NAMALWA (cell line): ENCODE data around the gene RANBP1.

ENCODE experiments used
- DNase-seq: peaks from one replicate; pipeline ENCODE4 v3.0.0-alpha.2; 2015; ENCODE audit warnings: low spot score

The RANBP1 gene

GRCh38 chr22:20138417-20138738 is 22.5 kb downstream of the RANBP1 start:
- no peak for DNase-seq

DNA sequence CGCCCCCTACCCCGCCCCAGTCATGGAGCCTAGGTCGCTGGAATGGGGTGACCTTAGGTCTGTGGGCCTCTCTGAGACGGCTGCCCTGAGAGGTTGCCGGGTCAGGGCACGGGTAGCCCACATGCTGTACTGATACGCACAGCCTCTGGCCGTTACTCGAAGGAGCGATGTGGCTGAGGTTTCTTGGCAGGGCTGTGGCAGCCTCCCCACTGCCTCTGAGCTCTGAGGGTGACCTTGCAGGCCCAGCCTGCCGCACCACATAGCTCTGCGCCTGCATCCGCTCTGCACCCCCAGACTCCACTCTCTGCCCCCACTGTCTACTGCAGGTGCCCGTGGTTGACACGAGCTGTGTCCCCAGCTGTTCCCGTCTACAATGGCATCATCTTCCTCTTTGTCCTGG is 23.0 kb downstream of the RANBP1 start:
- no peak for DNase-seq

GRCh38 chr22:20139391-20140106 is 23.6 kb downstream of the RANBP1 start:
- DNase-seq = no peak

GRCh38 chr22:20140107-20140445 is 24.2 kb downstream of the RANBP1 start:
- DNase-seq = no peak

- no peak for DNase-seq
Measured at GRCh38 chr22:20140521-20140964, 24.6 kb downstream of the RANBP1 start.

GRCh38 chr22:20141186-20142077 is 25.5 kb downstream of the RANBP1 start:
- no peak for DNase-seq

- DNase-seq = no peak
Measured at GRCh38 chr22:20142711-20143621, 27.1 kb downstream of the RANBP1 start.

GRCh38 chr22:20143883-20144665 is 28.2 kb downstream of the RANBP1 start:
- DNase-seq = no peak

DNA sequence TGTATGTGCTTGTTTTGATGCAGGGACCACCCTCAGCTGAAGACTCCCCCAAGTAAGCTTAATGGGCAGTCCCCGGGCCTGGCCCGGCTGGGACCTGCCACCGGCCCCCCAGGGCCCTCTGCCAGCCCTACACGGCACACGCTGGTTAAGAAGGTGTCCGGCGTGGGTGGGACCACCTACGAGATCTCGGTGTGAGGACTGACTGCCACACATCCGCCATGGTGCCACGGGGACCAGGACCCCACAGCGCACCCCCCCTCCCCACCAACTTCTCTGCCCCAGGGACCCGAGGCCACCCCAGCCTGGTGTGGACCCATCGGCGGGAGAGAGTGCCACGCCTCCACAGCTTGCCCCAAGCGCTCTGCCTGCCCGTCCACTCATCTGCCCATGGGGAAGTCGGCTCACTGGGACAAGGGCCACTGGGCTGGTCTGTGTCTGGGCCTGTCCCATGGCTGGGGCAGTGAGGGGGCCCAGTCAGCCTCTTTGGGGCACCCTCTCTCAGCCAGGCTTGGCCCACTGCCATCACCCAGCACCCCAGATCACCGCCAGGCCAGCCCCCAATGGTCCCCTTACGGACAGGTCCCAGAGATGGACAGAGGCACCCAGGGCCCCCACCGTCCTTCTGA is 29.4 kb downstream of the RANBP1 start:
- no peak for DNase-seq

DNA sequence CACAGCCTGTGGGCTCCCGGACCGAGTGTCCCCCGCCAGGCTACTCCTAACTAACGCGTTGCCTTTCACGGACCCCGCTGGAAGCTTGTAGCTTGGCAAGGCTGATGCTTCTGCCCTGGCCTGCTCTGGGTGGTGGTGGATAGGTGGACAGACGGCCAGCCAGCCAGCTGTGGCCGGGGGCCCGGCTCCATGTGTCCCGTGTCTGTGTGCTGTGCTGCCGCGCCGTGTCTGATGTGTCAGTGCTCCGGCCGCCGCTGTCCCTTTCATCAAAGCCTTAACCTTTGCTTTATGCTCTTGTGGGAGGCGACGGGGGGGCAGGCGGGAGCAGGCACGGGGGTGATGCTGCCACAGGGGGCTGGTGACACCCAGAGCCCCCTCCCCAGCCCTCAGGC is 29.9 kb downstream of the RANBP1 start:
- DNase-seq = no peak

GRCh38 chr22:20146777-20147176 is 30.9 kb downstream of the RANBP1 start:
- DNase-seq = no peak

DNA sequence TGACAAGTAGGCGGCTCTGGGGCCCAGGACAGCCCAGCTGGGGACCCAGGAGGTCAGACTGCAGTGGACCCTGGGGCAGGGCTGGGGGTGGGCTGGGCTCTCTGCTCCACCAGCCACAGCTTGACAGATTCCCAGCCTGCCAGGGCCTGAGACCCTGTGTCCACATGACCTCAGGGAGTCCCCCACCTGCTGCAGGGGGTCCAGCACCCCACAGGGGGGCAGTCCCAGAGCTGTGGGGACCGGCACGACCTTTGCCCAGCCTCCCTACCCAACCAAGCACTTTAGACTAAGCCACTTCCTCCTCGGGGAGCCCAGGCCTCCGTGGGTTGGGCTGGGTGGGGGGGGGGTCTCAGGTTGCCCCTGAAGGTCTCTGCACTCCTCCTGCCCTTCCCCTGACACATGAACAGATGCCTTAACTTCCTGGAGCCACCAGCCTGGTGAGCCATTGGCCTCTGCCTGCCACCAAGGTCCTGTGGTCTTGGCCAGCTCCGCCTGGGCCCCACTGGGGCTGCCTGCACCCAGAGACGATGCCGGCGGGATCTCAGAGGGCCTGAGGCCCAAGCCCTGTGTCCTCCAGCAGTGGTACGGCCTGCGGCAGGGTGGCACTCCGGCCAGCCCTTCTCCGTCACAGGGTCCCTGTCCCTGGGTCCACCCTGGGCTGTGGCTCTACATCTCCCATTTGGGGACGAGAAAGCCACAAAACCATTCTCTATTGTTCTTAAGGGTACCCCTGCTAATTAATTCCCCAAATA is 31.5 kb downstream of the RANBP1 start:
- DNase-seq = no peak

GRCh38 chr22:20148414-20148813 is 32.5 kb downstream of the RANBP1 start:
- DNase-seq = no peak

DNA sequence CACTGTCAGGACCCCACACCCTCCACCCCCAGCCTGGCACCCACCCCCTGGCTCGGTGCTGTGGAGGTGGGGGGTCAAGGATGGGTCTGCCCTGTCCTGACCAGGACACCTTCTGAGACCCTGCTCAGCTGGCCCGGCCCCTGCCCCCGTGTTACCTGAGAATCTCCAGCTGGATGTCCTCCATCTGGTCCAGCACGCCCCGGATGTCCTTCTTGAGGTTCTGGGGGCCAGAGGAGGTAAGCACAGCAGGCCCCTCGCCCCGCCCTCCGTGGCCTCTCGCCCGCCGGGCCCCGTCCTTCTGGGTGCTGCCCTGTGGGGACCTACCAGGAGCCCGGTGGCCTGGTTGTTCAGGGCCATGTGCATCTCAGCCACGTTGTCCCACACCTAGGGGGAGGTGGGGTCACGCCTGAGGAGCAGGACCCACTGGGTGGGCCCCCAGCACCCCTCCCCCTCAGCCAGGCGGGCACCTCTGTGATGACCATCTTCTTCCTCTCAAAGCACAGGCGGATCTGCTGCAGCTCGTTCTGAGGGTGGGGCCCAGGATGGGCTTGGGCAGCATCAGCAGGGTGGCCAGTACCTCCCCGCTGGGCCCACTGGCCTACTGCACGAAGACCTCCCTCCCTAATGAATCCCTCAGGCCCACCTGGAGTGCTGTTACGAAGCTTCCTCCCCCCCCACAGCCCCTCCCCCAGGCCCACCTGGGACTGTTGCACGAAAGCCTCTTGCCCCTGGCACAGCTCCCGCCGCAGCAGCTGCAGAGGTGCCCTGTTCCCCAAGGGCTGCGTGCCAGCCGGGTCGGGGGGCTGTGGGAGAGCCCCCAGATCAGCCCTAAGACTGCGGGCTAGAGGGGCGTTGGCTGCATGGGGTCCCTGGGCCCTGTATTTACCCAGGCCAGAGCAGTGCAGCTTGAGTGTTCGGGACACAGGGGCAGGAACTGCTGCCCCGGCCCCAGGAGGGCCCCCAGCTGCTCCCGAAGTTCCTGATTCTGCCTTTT is 33.6 kb downstream of the RANBP1 start:
- DNase-seq = no peak

DNA sequence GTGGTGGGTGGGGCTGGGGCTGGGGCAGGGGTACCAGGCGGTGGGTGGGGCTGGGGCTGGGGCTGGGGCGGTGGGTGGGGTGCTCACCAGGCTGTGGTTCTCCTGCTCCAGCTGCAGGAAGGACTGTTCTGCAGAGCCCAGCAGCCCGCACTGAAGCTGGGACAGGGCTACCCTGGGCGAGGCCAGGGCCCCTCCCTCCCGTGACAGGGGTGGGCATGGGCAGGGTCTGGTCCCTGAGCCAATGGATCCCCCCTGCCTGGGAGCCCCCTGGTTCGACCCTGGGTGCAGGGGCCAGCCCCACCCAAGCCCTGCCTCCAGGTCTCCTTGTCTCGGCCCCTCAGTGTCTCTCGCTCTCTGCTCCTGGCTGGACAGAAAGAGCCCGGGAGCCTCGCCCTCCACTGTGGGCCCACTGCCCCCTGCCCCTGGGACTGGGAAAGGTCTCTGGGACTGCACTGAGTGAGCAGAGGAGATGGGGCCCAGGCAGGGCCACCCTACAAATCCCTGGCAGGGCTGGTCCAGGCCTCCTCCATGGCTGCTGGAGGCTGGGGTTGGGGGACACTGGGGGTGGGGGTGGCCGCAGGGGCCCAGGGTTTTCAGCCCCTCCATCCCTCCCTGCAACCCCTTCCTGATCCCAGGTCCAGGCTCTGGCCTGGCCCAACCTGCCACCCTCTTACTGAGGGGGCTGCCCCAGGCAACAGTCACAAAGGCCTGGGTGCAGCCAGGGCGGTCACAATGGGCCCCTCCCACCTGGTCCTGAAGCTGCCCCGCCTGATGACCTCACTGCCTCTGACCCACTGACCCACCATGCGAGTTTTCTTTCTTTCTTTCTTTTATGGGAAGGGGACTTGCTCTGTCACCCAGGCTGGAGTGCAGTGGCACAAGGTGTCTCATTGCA is 34.7 kb downstream of the RANBP1 start, which contains the start of gene CCDC188:
Gene CCDC188, minus strand, starts transcription at position 675 of the 895 bp plus-strand sequence. Its CDS starts 69 bp downstream, at position 606.
- no peak for DNase-seq

DNA sequence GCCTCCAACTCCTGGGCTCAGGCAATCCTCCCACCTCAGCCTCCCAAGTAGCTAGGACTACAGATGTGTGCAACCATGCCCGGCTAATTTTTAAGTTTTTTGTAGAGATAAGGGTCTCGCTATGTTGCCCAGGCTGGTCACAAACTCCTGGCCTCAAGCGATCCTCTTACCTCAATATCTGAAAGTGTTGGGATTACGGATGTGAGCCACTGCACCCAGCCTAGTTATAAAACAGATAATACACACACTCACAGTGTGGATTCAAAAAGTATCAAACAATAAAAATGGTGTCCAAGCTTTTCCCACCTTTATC is 35.3 kb downstream of the RANBP1 start:
- no peak for DNase-seq

DNA sequence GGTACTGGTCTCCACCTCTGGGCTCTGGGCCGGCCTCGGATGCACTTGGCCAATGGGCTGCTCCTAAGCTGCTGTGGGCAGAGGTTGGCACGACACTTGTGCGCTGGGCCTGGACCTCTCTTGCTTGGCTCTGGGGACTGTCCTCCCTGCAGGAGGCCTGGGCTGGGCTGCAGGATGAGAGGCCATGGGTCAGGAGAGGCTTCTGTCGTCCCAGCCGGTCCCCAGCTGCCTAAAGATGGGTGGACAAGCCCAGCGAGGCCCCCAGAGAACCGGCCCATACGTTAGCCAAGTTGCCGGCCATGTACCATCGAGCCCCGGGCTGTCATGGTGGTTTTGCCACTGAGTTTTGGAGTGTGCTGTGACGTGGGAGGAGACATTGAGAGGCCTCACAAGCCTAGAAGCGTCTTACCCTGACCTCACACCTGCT is 36.6 kb downstream of the RANBP1 start:
- no peak for DNase-seq

DNA sequence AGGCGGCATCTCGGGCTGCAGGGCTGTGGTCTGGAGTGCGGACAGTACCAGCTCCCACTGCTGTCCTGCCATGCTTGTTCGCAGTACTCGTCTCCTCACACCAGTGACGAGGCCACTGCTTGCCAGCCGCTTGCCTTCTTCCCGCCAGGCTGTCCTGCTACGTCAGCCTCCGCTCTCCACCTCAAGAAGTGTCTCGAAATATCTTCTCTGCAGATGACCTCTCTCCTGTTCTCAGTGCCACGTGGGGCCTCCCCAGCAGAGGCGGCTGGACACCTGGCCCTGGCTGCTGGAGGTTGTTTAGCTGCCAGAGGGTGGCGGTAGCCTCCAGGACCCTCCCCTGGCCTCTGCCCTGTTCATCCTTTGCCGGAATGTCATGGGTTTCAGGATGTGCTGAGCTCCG is 38.0 kb downstream of the RANBP1 start:
- no peak for DNase-seq
